DND-41 (cell line): Measurements from ENCODE around the gene RFFL.

ENCODE experiments used
- ATAC-seq: fragments of 200-7000 bp; cut with Tn5 transposase; 3 replicates; pipeline ENCODE4 v1.9.1; 2021; ENCODE audit warnings: low read depth; ENCODE audit not compliant: insufficient read depth
- DNase-seq: peaks from one replicate; pipeline ENCODE4 v3.0.0-alpha.2; 2020
- H2AFZ ChIP-seq: 2 replicates; pipeline ENCODE4 v1.6.0; 2012; ENCODE audit warnings: low read depth, low read length
- H3K27ac ChIP-seq: 2 replicates; pipeline ENCODE4 v1.5.1; 2012; ENCODE audit warnings: low read length, inconsistent platforms
- H3K27me3 ChIP-seq: fragments of 200-600 bp; sonication (generic); 2 replicates; pipeline ENCODE4 v1.6.0; 2012; ENCODE audit warnings: low read length, mild to moderate bottlenecking, inconsistent platforms; ENCODE audit not compliant: insufficient read depth, poor library complexity
- H3K36me3 ChIP-seq: 2 replicates; pipeline ENCODE4 v1.5.1; 2012; ENCODE audit warnings: low read length, inconsistent platforms; ENCODE audit not compliant: insufficient read depth
- H3K4me1 ChIP-seq: 2 replicates; pipeline ENCODE4 v1.5.1; 2012; ENCODE audit warnings: mild to moderate bottlenecking, low read length; ENCODE audit not compliant: insufficient read depth
- H3K4me2 ChIP-seq: 2 replicates; pipeline ENCODE4 v1.6.0; 2012; ENCODE audit warnings: mild to moderate bottlenecking, moderate library complexity, low read length, inconsistent platforms; ENCODE audit not compliant: insufficient read depth
- H3K4me3 ChIP-seq, 2 experiments: fragments of 200-600 bp in 1 of 2; shearing (Covaris generic) in 1 of 2; 2 replicates each; pipeline ENCODE4 v1.5.1; 2012 to 2016; ENCODE audit warnings: inconsistent platforms in 2 of 2, low read length in 2 of 2, mild to moderate bottlenecking in 2 of 2, low read depth in 1 of 2, moderate library complexity in 1 of 2
- H3K79me2 ChIP-seq: 2 replicates; pipeline ENCODE4 v1.6.0; 2012; ENCODE audit warnings: low read length, inconsistent platforms; ENCODE audit not compliant: insufficient read depth
- H3K9ac ChIP-seq: 2 replicates; pipeline ENCODE4 v1.6.0; 2012; ENCODE audit warnings: low read depth, mild to moderate bottlenecking, inconsistent platforms, low read length, moderate library complexity
- H3K9me3 ChIP-seq: 2 replicates; pipeline ENCODE4 v1.5.1; 2012; ENCODE audit warnings: low read length, moderate library complexity, mild to moderate bottlenecking, inconsistent platforms; ENCODE audit not compliant: insufficient read depth, severe bottlenecking
- H4K20me1 ChIP-seq: 2 replicates; pipeline ENCODE4 v1.6.0; 2012; ENCODE audit warnings: low read length; ENCODE audit not compliant: insufficient read depth
- CTCF ChIP-seq: IDR thresholded peaks from 2 replicates; pipeline ENCODE4 v1.5.1; 2012; ENCODE audit warnings: borderline replicate concordance, low read length, moderate library complexity, mild to moderate bottlenecking; ENCODE audit not compliant: poor library complexity, severe bottlenecking; ENCODE audit errors: extremely low read depth
- EZH2 ChIP-seq: IDR thresholded peaks from 3 replicates; pipeline ENCODE4 v1.6.1; 2012; ENCODE audit warnings: borderline replicate concordance, low read depth, mild to moderate bottlenecking, moderate library complexity, low read length, inconsistent platforms; ENCODE audit not compliant: severe bottlenecking

RFFL gene

DNA sequence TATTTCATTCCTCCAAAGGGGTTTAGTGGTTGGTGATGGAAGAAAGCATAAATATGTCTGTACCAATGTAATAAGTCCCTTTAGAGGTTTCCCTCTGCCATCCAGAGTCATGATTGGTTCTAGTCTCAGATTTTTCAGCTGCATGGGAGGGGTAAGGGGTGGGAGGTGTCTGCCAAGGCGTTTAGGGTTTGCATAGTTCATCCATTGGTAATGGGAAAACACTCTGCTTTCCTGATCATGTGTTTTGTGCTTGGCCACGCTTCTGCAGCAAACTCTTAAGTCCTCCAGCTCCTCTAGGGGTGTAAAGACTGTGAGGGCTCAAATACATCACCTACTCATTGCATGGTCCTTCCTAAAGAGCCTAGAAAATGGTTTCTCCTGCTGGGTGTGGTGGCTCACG, 53.4 kb downstream of the RFFL start:
- ATAC-seq (no peak), DNase-seq (no peak)
- Histone ChIP-seq H3K36me3 (peaks cover 61% of the 10 kb centered on the region), H3K9me3 (no peaks in the 10 kb centered on the region), H3K27me3 (no peaks in the 10 kb centered on the region), H3K4me3 (no peak overlapping the region), H3K9ac (no peak overlapping the region), H3K27ac (no peak overlapping the region), H4K20me1 (no peaks in the 10 kb centered on the region), H3K4me2 (no peak overlapping the region), H2AFZ (no peak overlapping the region), H3K79me2 (no peaks in the 10 kb centered on the region), H3K4me1 (no peaks in the 10 kb centered on the region)
- TF ChIP-seq EZH2 (no peak), CTCF (no peak)

- no peaks in the 10 kb centered on the region for H3K4me1 ChIP-seq
- ATAC-seq (no peak), DNase-seq (no peak)
- H3K9ac ChIP-seq, result no peak overlapping the region
- TF ChIP-seq EZH2, result no peak
- no peak for TF ChIP-seq CTCF
- no peak overlapping the region for H3K4me3 ChIP-seq
- no peaks in the 10 kb centered on the region for H3K9me3 ChIP-seq
- H3K27me3 ChIP-seq, result no peaks in the 10 kb centered on the region
- H3K27ac ChIP-seq, result no peak overlapping the region
- peaks cover 72% of the 10 kb centered on the region for H3K36me3 ChIP-seq
- no peaks in the 10 kb centered on the region for H3K79me2 ChIP-seq
- no peak overlapping the region for H3K4me2 ChIP-seq
- H2AFZ ChIP-seq, result no peak overlapping the region
- no peaks in the 10 kb centered on the region for H4K20me1 ChIP-seq
These were observed 56.5 kb downstream of the RFFL start for GRCh38 chr17:35006961-35007360.

DNA sequence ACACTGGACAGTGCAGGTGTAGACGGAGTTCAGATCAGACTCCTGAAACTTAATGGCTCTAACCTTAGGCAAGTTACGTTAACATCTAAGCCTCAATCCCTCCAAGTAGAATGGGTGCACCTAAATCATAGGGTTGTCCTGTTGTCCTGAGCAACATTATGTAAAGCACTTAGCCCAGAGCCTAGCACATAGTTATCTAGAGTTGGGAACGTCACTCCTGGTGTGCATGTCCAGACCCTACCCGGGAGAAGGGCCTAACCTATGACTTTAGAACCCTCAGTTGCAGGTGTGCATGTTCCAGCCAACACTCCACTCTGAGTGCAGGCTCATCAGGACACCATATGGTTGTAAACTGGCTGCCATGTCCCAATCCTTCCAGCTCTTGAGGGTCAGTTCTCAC, 57.2 kb downstream of the RFFL start:
- Histone ChIP-seq H4K20me1 (no peaks in the 10 kb centered on the region), H3K4me1 (no peaks in the 10 kb centered on the region), H3K4me3 (no peak overlapping the region), H3K4me2 (no peak overlapping the region), H3K9ac (no peak overlapping the region), H3K9me3 (no peaks in the 10 kb centered on the region), H2AFZ (no peak overlapping the region), H3K79me2 (no peaks in the 10 kb centered on the region), H3K27me3 (no peaks in the 10 kb centered on the region), H3K36me3 (peaks cover 72% of the 10 kb centered on the region), H3K27ac (no peak overlapping the region)
- no peak for ATAC-seq
- no peak for DNase-seq
- TF ChIP-seq CTCF (no peak), EZH2 (no peak)

DNA sequence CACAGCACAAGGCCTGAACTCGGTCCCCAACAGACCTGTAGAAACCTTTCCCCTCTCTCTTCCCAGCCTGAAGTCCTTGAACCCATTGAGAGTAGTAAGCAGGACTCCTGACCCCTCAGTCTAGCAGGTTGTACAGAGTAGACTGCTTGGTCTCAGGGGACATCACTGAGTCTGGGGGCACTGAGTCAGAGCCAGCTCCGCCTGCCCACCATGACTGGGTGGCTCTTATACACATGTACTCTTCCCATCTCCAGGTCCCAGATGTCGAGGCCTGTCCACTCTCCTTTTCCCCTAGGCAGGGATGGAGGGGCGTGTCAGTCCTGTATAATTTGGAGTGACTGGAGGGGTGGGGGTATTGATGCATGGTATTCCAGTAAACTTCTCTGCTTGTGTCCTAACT, 59.7 kb downstream of the RFFL start:
- Histone ChIP-seq H3K79me2 (no peaks in the 10 kb centered on the region), H2AFZ (no peak overlapping the region), H3K9ac (no peak overlapping the region), H3K4me1 (no peaks in the 10 kb centered on the region), H3K9me3 (no peaks in the 10 kb centered on the region), H3K4me2 (no peak overlapping the region), H3K27me3 (no peaks in the 10 kb centered on the region), H3K36me3 (peaks cover 77% of the 10 kb centered on the region), H3K27ac (no peak overlapping the region), H3K4me3 (no peak overlapping the region), H4K20me1 (no peaks in the 10 kb centered on the region)
- DNase-seq (no peak), ATAC-seq (no peak)
- TF ChIP-seq EZH2, result no peak
- TF ChIP-seq CTCF, result no peak
